HG03095 (cell line): ENCODE data around the gene PRX.
A peak's percentile ranks its signal among the peaks of the same experiment; 100 is the strongest.
"Not testable (repeated sequence)": the region's sequence is repeated elsewhere in the genome, so short reads cannot be mapped to it uniquely, and the experiment has no call there.

Experiments used
- ATAC-seq: cut with Tn5 transposase; IDR thresholded peaks from one replicate; pipeline ENCODE4 v1.9.1; 2021; ENCODE audit warnings: moderate library complexity; ENCODE audit not compliant: unreplicated experiment

PRX gene

GRCh38 chr19:40413291-40413845, at the start of gene PRX:
Gene PRX (minus strand): TSS chr19:40413378. CDS start chr19:40407932, 5,446 bp downstream.
- ATAC-seq = no peak

GRCh38 chr19:40461669-40462221, 48.6 kb upstream of the PRX start:
- ATAC-seq = no peak

- ATAC-seq = no peak
These were observed 47.0 kb upstream of the PRX start for GRCh38 chr19:40460185-40460584.

- ATAC-seq = no peak
These were observed 45.4 kb upstream of the PRX start for GRCh38 chr19:40458597-40458974.

GRCh38 chr19:40457953-40458596, 44.9 kb upstream of the PRX start:
- no peak for ATAC-seq

GRCh38 chr19:40457048-40457447, 43.9 kb upstream of the PRX start:
- no peak for ATAC-seq

GRCh38 chr19:40453943-40454342, 40.8 kb upstream of the PRX start:
- not testable (repeated sequence) for ATAC-seq

- ATAC-seq = no peak
These were observed 40.1 kb upstream of the PRX start for GRCh38 chr19:40453151-40453735.

- no peak for ATAC-seq
These were observed 38.8 kb upstream of the PRX start for GRCh38 chr19:40452016-40452415.

GRCh38 chr19:40450664-40451063, 37.5 kb upstream of the PRX start:
- no peak for ATAC-seq

- ATAC-seq = no peak
These were observed 36.3 kb upstream of the PRX start for GRCh38 chr19:40449506-40449905.

- no peak for ATAC-seq
These were observed 33.1 kb upstream of the PRX start for GRCh38 chr19:40446263-40446784.

GRCh38 chr19:40445780-40446262, 32.6 kb upstream of the PRX start:
- ATAC-seq = no peak

GRCh38 chr19:40444825-40445312, 31.7 kb upstream of the PRX start:
- ATAC-seq = no peak

- peak; percentile 60 for ATAC-seq
These were observed 31.0 kb upstream of the PRX start, which contains the start of gene SERTAD3 for GRCh38 chr19:40444000-40444824. Gene SERTAD3 (minus strand): TSS chr19:40444335. CDS start chr19:40442080, 2,255 bp downstream.

GRCh38 chr19:40443131-40443999, 30.2 kb upstream of the PRX start:
- ATAC-seq = peak; percentile 56

- no peak for ATAC-seq
These were observed 29.4 kb upstream of the PRX start for GRCh38 chr19:40442328-40443130.

GRCh38 chr19:40441719-40442253, 28.6 kb upstream of the PRX start:
- no peak for ATAC-seq

- no peak for ATAC-seq
These were observed 25.1 kb upstream of the PRX start for GRCh38 chr19:40438284-40438683.
